Ecto neural progenitor cell (in vitro differentiated cells): ENCODE results near the gene CDHR2.

Experiments used
- DNase-seq: peaks from one replicate; pipeline ENCODE4 v3.0.0-alpha.2; 2018; ENCODE audit warnings: low spot score

CDHR2 gene

DNA sequence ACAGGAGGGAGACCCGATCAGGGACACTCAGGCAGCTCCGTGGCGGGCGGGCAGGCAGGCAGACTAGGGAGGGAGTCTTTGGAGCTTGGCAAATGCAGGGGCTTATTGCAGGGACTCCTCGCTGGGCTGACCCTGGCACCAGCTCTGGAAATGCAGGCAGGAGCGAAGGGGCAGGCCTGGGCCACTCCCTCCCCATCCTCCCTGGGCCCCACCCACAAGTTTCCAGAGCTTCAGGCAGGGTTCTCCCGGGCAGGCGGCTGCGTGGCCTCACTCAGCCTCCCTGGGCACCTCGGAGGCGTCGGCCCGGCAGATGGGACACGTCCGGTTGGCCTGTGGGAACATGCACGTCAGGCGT lies 20.4 kb upstream of the CDHR2 start:
- no peak for DNase-seq

DNA sequence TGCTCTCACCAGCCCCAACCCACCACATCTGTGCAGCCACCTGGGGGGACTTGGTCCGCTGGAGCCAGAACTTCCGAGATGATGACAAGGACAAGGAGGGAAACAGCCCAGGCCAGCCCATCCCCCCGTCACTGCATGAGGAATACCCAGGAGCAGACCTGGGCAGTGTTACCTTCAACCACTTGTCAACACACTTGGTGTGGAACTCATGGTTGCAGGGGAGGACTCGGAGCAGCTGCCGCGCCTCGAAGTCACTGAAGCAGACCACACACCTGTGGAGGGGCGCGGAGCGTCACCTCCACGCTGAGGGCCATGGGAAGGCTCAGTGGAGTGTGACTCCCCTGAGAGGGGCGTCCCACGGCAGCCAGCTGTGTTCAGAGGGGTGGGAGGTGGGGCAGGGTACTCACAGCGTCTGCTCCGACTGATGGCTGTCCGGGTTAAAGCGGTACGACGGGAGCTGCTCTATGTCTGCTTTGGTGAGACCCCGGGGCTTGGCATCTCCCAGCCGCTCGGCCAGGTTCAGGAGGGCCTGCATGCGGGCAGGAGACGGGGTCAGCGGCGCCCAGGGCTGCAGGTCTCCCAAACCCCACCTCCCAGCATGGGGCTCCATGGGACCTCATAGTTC lies 19.9 kb upstream of the CDHR2 start:
- no peak for DNase-seq

DNA sequence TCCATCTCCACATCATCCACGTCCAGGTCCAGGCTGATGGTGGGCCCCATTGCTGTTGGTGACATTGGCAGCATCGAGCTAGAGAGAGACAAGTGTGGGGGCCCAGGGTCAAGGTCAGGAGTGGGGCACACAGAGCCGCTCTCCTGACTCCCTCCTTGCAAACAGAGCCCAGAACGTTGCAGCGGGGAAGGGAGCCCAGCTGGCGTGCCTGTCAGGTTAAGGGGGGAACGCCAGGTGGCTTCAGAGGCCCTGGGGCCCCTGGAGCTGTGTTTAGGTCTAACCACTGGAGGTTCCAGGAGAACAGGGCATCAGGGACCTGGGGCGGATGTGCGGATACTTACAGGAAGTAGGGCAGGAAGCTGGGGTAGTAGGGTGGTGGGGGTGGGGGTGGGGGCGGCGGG lies 19.4 kb upstream of the CDHR2 start:
- DNase-seq = no peak

DNA sequence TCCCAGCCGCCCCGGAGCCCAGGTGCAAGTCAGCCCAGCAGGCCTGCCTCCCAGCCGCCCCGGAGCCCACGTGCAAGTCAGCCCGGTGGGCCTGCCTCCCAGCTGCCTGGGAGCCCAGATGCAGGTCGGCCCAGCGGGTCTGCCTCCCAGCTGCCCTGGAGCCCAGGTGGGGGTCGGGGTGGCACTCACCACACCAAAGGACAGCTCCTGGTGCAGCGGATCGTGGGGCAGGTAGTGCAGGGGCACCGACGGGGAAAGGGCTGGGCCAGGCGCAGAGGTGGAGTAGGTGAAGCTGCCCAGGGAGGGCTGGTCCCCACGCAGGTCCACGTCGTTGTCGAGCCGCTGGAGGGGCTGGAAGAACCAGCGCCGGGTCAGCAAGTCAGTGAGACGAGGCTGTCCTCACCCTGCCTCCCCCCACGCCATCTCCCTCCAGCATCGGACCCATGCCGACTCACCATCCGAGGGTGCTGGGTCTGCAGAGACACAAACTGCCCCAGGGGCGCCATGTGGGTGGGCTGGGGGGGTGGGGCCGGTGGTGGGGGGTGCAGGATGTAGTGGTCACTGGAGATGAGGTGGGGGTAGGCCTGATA lies 18.7 kb upstream of the CDHR2 start:
- no peak for DNase-seq

DNA sequence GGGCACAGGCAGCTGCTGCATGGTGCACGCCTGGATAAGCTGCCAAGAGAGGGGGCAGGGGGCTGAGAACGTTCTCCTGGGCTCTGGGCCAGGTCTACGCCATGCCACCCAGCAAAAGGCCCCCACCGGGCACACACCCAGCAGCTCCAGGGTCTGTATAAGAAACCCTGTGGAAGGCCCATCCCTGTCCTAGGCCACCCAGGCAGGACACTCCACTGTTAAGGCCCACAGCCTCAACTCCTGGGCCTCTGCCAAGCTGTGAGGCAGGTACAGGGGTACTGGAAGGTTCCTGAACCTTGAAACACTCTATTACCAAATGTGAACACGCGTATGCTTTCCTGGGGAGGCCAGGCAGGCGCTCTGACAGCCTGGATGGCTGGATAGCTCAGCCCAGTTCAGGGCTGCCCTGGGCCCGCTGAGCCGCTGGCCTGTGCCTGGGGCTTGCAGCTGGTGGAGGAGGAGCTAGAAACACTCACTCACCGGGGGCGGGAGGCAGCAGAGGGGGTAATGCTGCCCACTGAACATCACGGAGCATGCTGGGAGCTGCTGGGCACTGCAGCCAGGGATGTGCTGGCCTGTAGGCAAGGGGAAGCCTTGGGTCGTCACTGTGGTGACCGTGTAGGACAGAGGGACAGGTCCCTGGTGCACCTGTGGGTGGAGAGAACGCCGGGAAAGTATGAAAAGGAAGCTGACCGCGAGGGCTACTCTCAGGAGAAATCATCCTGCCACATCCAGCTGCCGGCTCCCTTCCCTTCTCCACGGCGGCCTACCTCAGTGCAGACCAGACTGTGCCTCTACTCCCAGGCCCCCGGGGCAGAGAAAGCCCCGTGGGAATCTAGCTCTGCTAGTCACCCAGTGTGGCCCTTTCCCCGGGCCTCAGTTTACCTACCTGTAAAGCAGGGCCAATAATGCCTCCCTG lies 17.9 kb upstream of the CDHR2 start:
- DNase-seq = no peak

DNA sequence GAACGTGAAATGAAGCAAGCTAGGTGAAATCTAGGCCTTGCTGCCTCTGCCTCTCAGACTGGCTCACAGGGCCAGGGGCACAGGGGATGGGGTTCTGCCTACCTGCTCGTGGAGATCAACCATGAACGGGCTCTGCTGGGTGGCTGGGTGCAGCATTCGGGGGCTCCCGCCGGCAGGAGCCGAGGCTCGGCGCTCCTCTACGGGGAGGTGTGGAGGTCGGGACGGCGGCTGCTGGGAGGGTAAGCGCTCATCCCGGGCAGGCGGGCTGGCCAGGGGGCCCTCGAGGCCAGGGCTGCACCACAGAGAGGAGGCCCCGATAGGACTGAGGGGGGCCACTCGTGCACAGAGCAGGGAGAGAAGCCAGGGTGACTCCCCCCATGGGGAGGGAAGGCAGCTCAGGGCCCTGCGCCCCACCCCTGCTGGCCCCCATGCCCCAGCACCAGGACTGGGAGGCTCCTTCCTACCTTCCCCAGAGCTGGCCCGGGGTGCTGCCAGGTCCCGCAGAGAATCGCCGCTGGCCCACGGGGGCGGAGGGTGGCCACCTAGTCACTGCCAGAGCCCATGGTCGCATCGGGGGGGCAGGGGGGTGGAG lies 17.1 kb upstream of the CDHR2 start:
- DNase-seq = no peak

DNA sequence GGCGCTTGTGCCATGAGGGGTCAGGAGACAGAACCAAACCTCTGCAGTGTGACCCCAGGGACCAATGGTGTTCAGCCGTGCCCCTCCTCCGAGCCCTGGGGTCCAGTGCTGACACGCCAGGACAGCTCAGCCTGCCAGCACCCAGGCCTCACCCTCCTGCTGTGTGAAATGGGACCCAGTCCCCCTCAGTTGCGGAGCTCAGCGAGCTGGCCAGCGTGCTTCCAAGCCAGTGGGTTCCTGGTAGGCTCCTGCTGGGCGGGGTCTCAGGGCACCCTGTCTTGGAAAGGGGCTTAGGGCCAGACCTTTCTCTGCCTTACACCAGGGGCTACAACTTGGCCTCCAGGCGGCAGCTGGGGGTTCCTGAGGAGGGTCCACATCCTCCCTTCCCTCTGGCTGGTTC lies 16.3 kb upstream of the CDHR2 start:
- no peak for DNase-seq

DNA sequence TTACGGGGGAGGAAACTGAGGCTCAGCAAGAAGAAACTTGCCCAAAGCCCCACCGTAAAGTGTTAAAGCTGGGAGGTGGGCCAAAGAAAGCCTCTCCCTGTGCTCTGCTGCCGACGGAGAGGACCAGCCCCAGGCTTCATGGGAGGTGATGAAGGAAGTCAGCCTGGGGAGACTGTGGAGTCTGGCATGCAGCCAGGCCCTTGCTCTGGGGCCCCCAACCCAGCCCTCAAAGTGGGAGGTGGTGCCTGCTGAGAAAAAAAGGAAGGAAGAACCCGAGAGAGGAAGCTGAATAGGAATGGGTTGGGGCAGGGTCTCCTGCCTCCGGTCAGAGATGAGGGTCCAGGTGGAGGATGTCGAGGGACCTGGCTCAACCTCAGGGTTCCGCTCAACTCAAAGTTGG lies 15.8 kb upstream of the CDHR2 start:
- no peak for DNase-seq

DNA sequence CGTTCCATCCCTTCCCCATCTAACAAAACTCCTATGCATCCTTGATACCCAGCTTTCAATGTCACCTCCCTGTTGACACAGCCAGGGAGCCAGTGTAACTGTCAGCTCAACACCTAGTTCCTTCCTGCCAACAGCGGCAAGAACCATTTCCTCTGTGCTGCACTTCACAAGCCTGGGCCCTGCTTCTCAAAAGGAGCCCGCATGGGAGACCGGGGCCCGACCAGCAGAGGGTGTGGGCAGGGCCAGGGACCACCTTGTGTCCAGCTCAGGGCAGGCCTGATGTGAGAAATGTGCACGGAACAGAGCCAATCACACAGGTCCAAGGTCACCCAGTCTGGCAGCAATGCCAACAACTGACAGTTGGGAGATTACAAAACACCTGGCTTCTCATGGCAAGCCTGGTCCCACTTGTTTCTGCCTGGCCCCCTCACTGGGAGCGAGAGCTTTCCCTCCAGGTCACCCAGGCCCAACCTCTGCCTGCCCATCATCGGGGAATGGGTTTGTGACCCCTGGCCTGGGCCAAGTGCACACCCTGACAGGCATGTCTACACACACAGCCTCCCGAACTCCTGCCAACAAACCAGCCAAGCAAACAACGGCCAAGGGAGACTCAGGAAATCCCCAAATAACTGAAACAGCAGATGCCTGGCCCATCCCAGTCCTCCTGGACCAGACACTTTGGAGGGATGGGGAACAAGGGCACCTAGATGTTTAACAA lies 15.1 kb upstream of the CDHR2 start:
- no peak for DNase-seq

DNA sequence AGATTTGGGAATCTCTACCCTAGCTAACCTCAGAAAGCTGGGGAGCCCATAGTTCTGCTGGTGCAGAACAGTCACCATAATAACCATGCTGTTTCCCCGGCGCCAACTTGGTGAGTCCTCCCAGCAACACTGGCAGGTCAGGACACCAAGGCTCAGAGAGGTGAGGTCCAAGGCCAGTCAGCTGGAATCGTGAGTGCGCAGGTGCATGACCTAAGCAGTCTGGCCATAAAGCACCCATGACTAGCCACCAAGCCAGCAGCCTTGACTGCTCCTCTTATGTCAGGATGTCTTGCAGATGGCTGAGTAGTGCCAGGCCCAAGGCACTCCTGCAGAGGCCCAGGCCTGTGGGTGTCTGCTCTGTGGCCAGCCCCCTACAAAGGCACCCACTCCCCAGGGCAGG lies 14.5 kb upstream of the CDHR2 start:
- DNase-seq = no peak

DNA sequence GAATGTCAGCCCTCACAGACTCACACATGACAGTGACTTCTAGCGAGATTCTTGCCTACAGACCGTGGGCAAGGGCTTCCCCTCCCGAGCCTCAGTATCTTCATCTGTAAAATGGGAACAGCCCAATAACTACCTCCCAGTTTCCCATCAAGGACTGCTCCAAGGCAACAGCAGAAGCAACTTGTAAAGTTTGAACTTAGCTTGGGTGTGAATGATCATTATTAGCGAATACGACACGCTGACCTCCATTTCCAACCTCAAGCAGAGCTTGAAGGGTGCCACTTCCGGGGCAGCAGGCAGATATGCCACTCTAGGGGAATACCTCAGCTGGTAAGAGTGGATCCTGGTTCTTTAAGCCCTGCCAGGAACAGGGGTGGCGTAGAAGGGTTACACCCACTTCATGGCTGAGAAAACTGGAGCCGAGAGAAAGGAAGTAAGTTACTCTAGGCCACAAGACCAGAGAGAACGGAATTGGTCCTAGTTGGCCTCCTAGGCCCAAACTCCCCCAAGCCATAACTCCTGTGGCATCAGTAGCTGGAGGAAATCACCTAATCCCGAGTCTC lies 14.0 kb upstream of the CDHR2 start:
- no peak for DNase-seq

DNA sequence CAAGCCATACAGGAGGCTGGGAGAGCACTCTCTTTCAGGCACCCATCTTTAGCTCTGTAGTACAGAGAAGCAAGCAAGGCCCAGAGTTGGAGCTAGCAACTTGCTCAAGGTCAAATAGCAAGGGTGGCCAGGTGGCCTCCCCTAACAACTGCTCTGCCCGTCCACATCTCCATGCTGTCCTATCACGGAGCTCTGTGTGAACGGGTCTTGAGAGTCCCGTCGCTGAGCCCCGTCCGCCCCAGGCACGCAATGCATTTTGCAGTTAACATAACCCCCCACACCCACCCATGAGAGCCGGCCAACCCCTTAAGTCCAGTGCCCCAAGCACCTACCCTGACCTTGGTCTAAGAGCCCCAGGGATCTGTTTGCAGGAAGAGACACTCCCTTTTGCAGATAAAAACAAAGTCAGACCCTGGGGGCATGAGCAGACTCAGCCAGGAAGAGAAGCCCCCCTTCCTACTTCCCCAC lies 13.4 kb upstream of the CDHR2 start:
- no peak for DNase-seq

DNA sequence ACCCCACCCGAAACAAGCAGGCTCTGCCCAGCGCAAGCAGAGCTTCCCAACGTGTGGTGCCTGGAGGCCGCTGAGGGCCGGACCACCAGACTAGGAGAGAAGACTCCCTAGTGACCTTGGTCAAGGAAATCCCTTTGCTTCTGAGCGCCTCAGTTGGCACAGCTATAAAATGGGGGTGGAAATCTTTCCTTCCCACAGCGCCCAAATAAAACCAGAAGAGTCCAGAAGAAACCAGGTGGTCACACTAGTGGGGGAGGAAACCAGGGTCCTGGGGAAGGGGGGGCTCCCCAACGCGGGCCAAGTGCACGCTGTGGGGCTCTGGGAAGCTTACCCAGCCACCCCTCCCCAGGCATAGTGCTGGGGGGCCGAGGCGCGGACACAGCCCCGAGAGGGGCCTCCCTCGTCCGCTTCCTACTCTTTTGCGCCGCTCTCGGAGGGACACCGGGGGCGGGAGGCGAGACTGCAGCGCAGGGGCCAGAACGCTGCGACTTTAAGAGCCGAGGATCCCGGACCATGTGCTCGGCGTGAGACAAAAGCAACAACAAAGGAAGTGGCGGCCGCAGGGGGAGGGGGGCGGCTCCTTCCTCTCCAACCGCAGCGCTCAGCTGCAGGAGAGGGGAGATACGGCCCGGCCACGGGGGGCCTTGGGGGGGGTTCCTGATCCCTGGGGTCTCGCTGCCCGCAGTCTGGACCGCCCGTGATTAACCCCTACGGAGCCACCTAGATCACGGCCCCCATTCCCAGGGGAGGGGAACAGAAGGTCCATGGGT lies 12.8 kb upstream of the CDHR2 start:
- peak; percentile 87 for DNase-seq

DNA sequence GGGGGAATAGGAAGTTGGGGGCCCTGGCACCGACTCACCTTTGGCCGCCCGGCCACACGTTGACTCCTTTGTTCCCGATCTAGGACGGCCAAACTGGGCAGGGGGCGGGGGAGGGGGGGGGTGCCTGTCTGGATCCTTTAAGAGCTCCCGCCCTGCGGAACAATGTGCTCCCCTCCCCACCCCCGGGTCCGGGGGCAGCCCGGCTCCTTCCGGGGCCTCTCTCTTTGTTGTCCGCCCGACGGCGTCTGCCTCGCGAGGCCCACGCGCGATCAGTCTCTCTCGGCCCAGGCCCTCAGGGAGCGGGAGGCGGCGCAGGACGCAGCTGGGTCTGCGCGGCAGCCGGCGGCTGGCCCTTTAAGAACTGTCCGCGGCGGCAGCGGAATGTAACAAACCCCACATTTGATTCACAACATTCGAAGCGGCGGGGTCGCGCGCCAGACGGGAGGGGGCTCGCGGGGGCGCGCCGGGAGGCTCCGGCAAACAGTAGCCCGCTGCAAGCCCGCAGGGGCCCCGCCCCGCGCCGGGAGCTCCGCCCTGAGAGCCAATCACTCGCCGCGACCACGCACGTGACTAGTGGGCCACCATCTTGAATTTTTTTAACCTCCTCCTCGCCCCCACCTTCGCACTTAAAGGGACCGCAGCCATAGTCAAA lies 12.1 kb upstream of the CDHR2 start, which contains the start of gene RNF44:
Gene RNF44, minus strand, starts transcription at position 501 of the 652 bp plus-strand sequence. CDS start 4,930 bp downstream, outside the sequence.
- DNase-seq = peak; percentile 99

DNA sequence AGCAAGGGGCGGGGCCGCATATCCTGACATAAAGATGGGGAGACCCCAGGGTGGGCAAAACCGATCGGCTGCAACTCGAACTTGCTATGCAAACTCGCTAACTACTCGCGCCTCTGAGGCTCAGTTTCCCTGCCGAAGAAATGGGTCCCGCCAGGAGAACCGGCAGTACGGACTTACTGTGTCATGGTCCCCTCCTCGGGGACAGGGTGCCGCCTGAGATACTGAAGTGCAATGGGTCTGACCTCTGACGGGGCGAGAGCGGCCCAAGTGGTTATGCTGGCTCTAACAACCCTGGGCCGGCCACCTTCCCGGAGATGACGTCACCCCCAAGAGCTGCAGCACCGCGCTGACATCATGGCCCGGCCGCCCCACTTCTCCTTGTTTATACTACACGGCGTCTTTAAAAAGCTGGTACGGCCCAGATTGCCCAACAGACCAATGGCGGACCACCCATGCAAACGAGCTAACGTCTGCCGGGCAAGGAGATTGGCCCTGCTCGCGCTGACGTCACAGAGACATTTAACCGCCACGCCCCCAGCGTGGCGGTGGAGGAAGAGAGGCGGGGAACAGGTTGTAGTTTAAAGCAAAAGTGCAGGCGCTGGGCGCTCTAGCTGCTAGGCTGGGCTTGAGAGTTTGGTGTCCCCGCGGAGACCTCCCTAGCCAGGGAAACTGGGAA lies 11.4 kb upstream of the CDHR2 start:
- peak; percentile 97 for DNase-seq

DNA sequence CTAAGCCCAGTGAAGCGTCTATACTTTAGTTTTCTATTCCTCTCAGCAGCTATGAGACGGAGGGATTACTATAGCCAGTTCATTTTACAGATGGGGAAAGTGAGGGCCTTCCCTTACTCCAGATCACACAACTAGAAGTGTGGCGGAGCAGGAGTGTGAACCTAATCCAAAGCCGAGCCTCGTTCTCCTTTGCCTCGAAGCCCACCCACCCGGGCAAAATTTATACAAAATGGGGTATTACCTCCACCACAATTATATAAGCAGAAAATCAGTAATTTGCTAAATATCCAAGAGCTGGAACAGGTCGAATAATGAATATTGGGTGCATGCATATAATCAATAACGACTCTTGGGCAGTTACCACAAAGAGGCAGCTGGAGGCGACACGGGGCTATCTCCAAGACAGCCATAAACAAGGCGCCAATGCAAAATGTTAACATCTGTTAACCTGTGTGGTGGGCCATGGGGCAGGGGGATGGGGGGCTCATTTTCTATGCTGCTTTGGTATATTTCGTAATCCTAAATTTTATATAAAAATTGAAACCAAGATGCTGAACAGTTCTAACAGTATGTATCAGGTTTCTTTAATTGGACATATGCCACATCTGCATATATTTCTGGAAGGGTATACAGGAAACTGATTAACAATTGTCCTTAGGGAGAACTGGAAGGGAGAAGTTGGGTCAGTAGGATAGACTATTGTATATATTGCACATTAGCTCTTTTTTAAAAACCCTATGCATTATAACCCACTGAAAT lies 10.7 kb upstream of the CDHR2 start:
- no peak for DNase-seq

DNA sequence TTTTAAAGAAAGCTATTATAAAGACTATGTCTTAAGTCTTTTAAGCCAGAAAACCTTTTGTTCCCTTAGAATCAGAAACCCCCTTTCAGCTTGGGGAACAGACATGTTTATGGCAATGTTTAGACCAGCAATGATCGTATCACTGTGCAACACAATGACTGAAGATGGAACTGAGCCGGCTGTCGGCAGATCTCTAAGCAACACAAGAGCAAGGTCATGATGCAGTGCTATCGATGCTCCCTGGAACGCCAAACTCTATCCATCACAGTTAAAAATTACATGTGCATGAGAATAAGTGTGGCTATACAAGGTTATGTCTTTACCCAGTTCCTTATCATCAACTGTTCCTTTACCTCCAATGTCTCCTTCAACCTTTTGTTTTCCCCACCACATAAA lies 10.2 kb upstream of the CDHR2 start:
- no peak for DNase-seq

DNA sequence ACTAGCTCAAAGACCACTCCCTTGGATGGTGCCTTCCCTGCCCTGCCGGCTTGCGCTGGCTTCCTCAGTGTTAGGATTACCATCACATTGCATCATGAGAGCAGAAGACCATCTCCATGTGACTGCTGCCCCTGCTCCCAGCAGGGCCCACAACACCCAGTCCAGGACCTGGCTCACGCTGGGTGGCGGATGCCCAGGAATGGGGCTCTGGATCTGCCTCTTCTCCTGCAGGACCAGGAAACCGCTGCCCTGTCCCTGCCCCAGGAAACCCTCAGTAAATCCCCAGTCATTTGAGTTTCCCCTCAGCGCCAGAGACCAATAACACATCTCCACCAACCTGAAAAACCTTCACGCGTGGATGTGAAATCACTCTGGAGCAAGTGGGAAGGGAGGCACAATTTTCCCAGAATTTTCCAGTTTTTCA lies 8.7 kb upstream of the CDHR2 start:
- DNase-seq = no peak

DNA sequence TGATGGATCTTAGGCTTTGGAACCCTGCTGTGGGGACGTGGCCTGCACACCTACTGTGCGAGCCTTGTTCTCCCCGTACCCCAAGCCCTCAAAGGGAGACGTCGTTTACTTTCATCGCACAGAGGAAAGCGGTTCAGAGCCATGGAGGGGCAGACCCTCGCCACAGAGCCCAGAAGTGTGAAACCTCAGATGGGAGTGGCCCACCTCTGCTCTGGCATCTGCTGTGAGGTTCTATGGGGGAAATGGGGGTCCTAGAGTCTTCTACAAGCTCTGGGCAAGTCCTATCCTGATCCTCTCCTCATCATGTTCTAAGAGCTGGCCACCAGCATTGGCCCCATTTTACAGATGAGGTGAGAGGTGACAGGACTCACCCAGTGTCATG lies 8.2 kb upstream of the CDHR2 start:
- no peak for DNase-seq
